Liver (tissue), 9 donors: ENCODE results near the gene PDPN. TPM values are rescaled to one million over a fixed set of nuclear protein-coding genes. Genes with fewer than 3 reads are reported as not detected.

Source experiments
- DNase-seq: peaks from one replicate; pipeline ENCODE4 v3.0.0-alpha.2; 2017; ENCODE audit warnings: low spot score
- H3K27ac ChIP-seq, 2 donors: one replicate each; pipeline ENCODE4 v1.7.0; 2013; ENCODE audit warnings: inconsistent platforms in 2 of 2, low read length in 2 of 2, control low read depth in 1 of 2, low read depth in 1 of 2, mild to moderate bottlenecking in 1 of 2
- H3K27me3 ChIP-seq, 4 donors: one replicate each; pipeline versions ENCODE4 v1.6.1 to v1.7.0; 2013; ENCODE audit warnings: low read length in 3 of 4, inconsistent platforms in 1 of 4, mild to moderate bottlenecking in 1 of 4, moderate library complexity in 1 of 4; ENCODE audit not compliant: control insufficient read depth in 4 of 4, insufficient read depth in 4 of 4
- H3K36me3 ChIP-seq, 4 donors: one replicate each; pipeline versions ENCODE4 v1.6.1 to v1.7.0; 2013; ENCODE audit warnings: low read length in 3 of 4, mild to moderate bottlenecking in 3 of 4, low read depth in 1 of 4, moderate library complexity in 1 of 4; ENCODE audit not compliant: control insufficient read depth in 4 of 4, insufficient read depth in 3 of 4
- H3K4me1 ChIP-seq, 4 donors: one replicate each; pipeline versions ENCODE4 v1.6.1 to v1.7.0; 2013; ENCODE audit warnings: low read length in 3 of 4, mild to moderate bottlenecking in 3 of 4, moderate library complexity in 1 of 4; ENCODE audit not compliant: control insufficient read depth in 4 of 4, insufficient read depth in 4 of 4
- H3K4me3 ChIP-seq, 3 donors: one replicate each; pipeline versions ENCODE4 v1.6.1 to v1.7.0; 2013; ENCODE audit warnings: low read length in 3 of 3, control low read depth in 1 of 3, low read depth in 1 of 3, mild to moderate bottlenecking in 1 of 3
- H3K9ac ChIP-seq, 2 donors: one replicate each; pipeline ENCODE4 v1.7.0; 2013; ENCODE audit warnings: low read length in 2 of 2, mild to moderate bottlenecking in 2 of 2, moderate library complexity in 2 of 2, control low read depth in 1 of 2, low read depth in 1 of 2
- H3K9me3 ChIP-seq, 4 donors: one replicate each; pipeline versions ENCODE4 v1.6.1 to v1.7.0; 2013; ENCODE audit warnings: low read length in 3 of 4; ENCODE audit not compliant: control insufficient read depth in 4 of 4
- ATF3 ChIP-seq: IDR thresholded peaks from 2 replicates; pipeline ENCODE4 v1.6.1; 2016; ENCODE audit warnings: antibody characterized with exemption
- CTCF ChIP-seq: fragments of 150-350 bp; IDR thresholded peaks from 2 replicates; pipeline ENCODE4 v1.5.1; 2017; ENCODE audit warnings: improper control_type of control experiment, low read depth, low read length; ENCODE audit not compliant: missing input control
- EGR1 ChIP-seq, 2 donors: IDR thresholded peaks; 2 replicates each; pipeline ENCODE4 v1.6.1; 2016 to 2018; ENCODE audit warnings: antibody characterized with exemption in 2 of 2, low read depth in 2 of 2
- FOXA1 ChIP-seq: IDR thresholded peaks from 2 replicates; pipeline ENCODE4 v1.6.1; 2016; ENCODE audit warnings: antibody characterized with exemption
- FOXA2 ChIP-seq: IDR thresholded peaks from 2 replicates; pipeline ENCODE4 v1.6.1; 2016; ENCODE audit warnings: antibody characterized with exemption
- GABPA ChIP-seq, 2 donors: IDR thresholded peaks in 1 of 2; conservative IDR thresholded peaks in 1 of 2; 2 replicates each; pipeline ENCODE4 v1.6.1; 2016; ENCODE audit warnings: antibody characterized with exemption in 2 of 2, mild to moderate bottlenecking in 1 of 2, moderate library complexity in 1 of 2
- HNF4A ChIP-seq, 2 donors: conservative IDR thresholded peaks; 2 replicates each; pipeline ENCODE4 v1.6.1; 2016; ENCODE audit warnings: antibody characterized with exemption in 2 of 2, mild to moderate bottlenecking in 2 of 2
- HNF4G ChIP-seq: IDR thresholded peaks from 2 replicates; pipeline ENCODE4 v1.6.1; 2016; ENCODE audit warnings: antibody characterized with exemption
- JUND ChIP-seq, 2 donors: IDR thresholded peaks; 2 replicates each; pipeline ENCODE4 v1.6.1; 2016; ENCODE audit warnings: antibody characterized with exemption in 2 of 2
- MAX ChIP-seq: IDR thresholded peaks from 2 replicates; pipeline ENCODE4 v1.6.1; 2016; ENCODE audit warnings: antibody characterized with exemption
- NR2F2 ChIP-seq: IDR thresholded peaks from 2 replicates; pipeline ENCODE4 v1.6.1; 2016; ENCODE audit warnings: antibody characterized with exemption
- RAD21 ChIP-seq, 2 donors: IDR thresholded peaks; 2 replicates each; pipeline ENCODE4 v1.6.1; 2016; ENCODE audit warnings: antibody characterized with exemption in 2 of 2, mild to moderate bottlenecking in 2 of 2
- REST ChIP-seq: IDR thresholded peaks from 2 replicates; pipeline ENCODE4 v1.6.1; 2016; ENCODE audit warnings: antibody characterized with exemption, mild to moderate bottlenecking
- RXRA ChIP-seq, 2 donors: IDR thresholded peaks; 2 replicates each; pipeline ENCODE4 v1.6.1; 2017 to 2018; ENCODE audit warnings: antibody characterized with exemption in 2 of 2, mild to moderate bottlenecking in 1 of 2
- SP1 ChIP-seq: IDR thresholded peaks from 2 replicates; pipeline ENCODE4 v1.6.1; 2018; ENCODE audit warnings: antibody characterized with exemption, mild to moderate bottlenecking
- TAF1 ChIP-seq: conservative IDR thresholded peaks from 2 replicates; pipeline ENCODE4 v1.6.1; 2016; ENCODE audit warnings: antibody characterized with exemption, mild to moderate bottlenecking
- YY1 ChIP-seq: IDR thresholded peaks from 2 replicates; pipeline ENCODE4 v1.6.1; 2016; ENCODE audit warnings: antibody characterized with exemption, mild to moderate bottlenecking
- WGBS: extraction: QIAGEN DNeasy Blood & Tissue Kit; methylation state at CpG from one replicate; pipeline ENCODE4 v1.1.7; 2013; 5-methylcytosine and 5-hydroxymethylcytosine counted together
- polyA plus RNA-seq, 2 donors: library from polyadenylated mRNA; stranded (reverse) in 1 of 2; unstranded in 1 of 2; fragments of 200-250 nt in 1 of 2; fragments of >200 nt in 1 of 2; fragmentation: Nextera tagmentation in 1 of 2; extraction: Ambion mirVana in 1 of 2; gene quantifications; one replicate each; pipeline versions ENCODE4 v1.2.1 to v1.2.3, GENCODE V29; 2013 to 2015
- total RNA-seq, 2 donors: library from RNA; depleted of rRNA; stranded (reverse); fragments of >200 nt; gene quantifications; one replicate each; pipeline ENCODE4 v1.2.3, GENCODE V29; 2014
- donor health status: healthy.
- donor health status: healthy.
- donor health status: healthy.
- donor health status: healthy.
- donor health status: healthy.

PDPN gene
- total and polyA plus RNA-seq, 4 donors = 0.09 to 0.31 (median 0.21) TPM

- Histone ChIP-seq H3K4me1 (no peaks in the 10 kb centered on the region), H3K9me3 (peaks cover 0 to 6% (median 0%) of the 10 kb centered on the region in 4 donors), H3K36me3 (no peaks in the 10 kb centered on the region), H3K4me3 (no peak overlapping the region), H3K27me3 (peaks cover 3 to 12% (median 5%) of the 10 kb centered on the region in 4 donors), H3K27ac (no peak overlapping the region), H3K9ac (no peak overlapping the region)
- 66% methylated on average over 11 of the region's 11 CpGs for WGBS
- TF ChIP-seq ATF3 = no peak
- TF ChIP-seq MAX = no peak
- TF ChIP-seq HNF4G = no peak
- TF ChIP-seq NR2F2 = no peak
- no peak for TF ChIP-seq HNF4A (conservative IDR thresholded peaks at IDR 0.05)
- TF ChIP-seq CTCF = no peak
- TF ChIP-seq GABPA (IDR thresholded peaks at IDR 0.05 in 1 of 2, conservative IDR thresholded peaks at IDR 0.05 in 1 of 2) = no peak
- no peak for TF ChIP-seq SP1
- no peak for TF ChIP-seq REST
- TF ChIP-seq RXRA (IDR thresholded peaks at IDR 0.05) = no peak
- TF ChIP-seq RAD21 (IDR thresholded peaks at IDR 0.05) = no peak
- TF ChIP-seq FOXA1 = no peak
- no peak for TF ChIP-seq TAF1
- no peak for TF ChIP-seq EGR1 (IDR thresholded peaks at IDR 0.05; ENCODE audit: low read depth in 2 of 2)
- no peak for DNase-seq
Observed at GRCh38 chr1:13584876-13585611, 1.4 kb downstream of the PDPN start.

GRCh38 chr1:13585612-13585991 is 2.0 kb downstream of the PDPN start:
- WGBS = 50% methylated on average over 9 of the region's 9 CpGs
- Histone ChIP-seq H3K27ac (no peak overlapping the region), H3K4me3 (no peak overlapping the region), H3K27me3 (peaks cover 3 to 12% (median 5%) of the 10 kb centered on the region in 4 donors), H3K9me3 (peaks cover 0 to 6% (median 0%) of the 10 kb centered on the region in 4 donors), H3K9ac (no peak overlapping the region), H3K36me3 (no peaks in the 10 kb centered on the region), H3K4me1 (no peaks in the 10 kb centered on the region)
- DNase-seq = no peak
- no peak for TF ChIP-seq FOXA2
- TF ChIP-seq HNF4G = no peak
- no peak for TF ChIP-seq HNF4A (conservative IDR thresholded peaks at IDR 0.05)
- TF ChIP-seq GABPA (IDR thresholded peaks at IDR 0.05 in 1 of 2, conservative IDR thresholded peaks at IDR 0.05 in 1 of 2) = no peak
- TF ChIP-seq SP1 = no peak
- TF ChIP-seq JUND (IDR thresholded peaks at IDR 0.05) = no peak
- no peak for TF ChIP-seq YY1
- no peak for TF ChIP-seq CTCF
- no peak for TF ChIP-seq EGR1 (IDR thresholded peaks at IDR 0.05; ENCODE audit: low read depth in 2 of 2)
- TF ChIP-seq MAX = no peak
- TF ChIP-seq RAD21 (IDR thresholded peaks at IDR 0.05) = no peak
- no peak for TF ChIP-seq ATF3
- no peak for TF ChIP-seq REST
